CD4-positive, alpha-beta memory T cell (primary cell): Measurements from ENCODE around the gene TOP1. TPM values are rescaled to one million over a fixed set of nuclear protein-coding genes. Genes with fewer than 3 reads are reported as not detected.

Experiments used
- CTCF ChIA-PET: fragments of 350-600 bp; sonication (Branson Sonifier 250); formaldehyde crosslinking; loops from one replicate; lab custom pipeline; 2021; ENCODE audit warnings: inconsistent platforms; ENCODE audit not compliant: partially characterized antibody; lab: Charles Lee
- POLR2A ChIA-PET: fragments of 350-600 bp; sonication (Branson Sonifier 250); formaldehyde crosslinking; loops from one replicate; lab custom pipeline; 2021; ENCODE audit not compliant: partially characterized antibody; lab: Charles Lee
- DNase-seq, 5 donors: peaks; one replicate each; pipeline versions ENCODE4 v3.0.0 to v3.0.0-alpha.2; 2020 to 2022; ENCODE audit warnings: mixed read lengths in 1 of 5
- H3K27ac ChIP-seq: one replicate; pipeline ENCODE4 v1.7.0; 2013; ENCODE audit warnings: low read depth, low read length
- H3K27me3 ChIP-seq: 2 replicates; pipeline ENCODE4 v1.7.0; 2013; ENCODE audit warnings: mild to moderate bottlenecking, low read length, moderate library complexity; ENCODE audit not compliant: insufficient read depth
- H3K36me3 ChIP-seq: 2 replicates; pipeline ENCODE4 v1.7.0; 2013; ENCODE audit warnings: mild to moderate bottlenecking, low read length, moderate library complexity; ENCODE audit not compliant: insufficient read depth
- H3K4me1 ChIP-seq: 2 replicates; pipeline ENCODE4 v1.7.0; 2013; ENCODE audit warnings: mild to moderate bottlenecking, low read length, moderate library complexity; ENCODE audit not compliant: insufficient read depth
- H3K4me3 ChIP-seq, 2 donors: one replicate each; pipeline ENCODE4 v1.7.0; 2013; ENCODE audit warnings: low read length in 2 of 2, mild to moderate bottlenecking in 1 of 2
- H3K9me3 ChIP-seq, 2 donors: one replicate each; pipeline ENCODE4 v1.7.0; 2013; ENCODE audit warnings: low read length in 2 of 2, control low read depth in 1 of 2; ENCODE audit not compliant: control insufficient read depth in 1 of 2
- H3K27ac Mint-ChIP-seq, 7 donors: one replicate each; pipeline ENCODE4 v1.8.0; 2020 to 2021; ENCODE audit warnings: mixed read lengths in 7 of 7, mild to moderate bottlenecking in 6 of 7, inconsistent platforms in 3 of 7, moderate library complexity in 3 of 7
- H3K27me3 Mint-ChIP-seq, 2 donors: one replicate each; pipeline ENCODE4 v1.8.0; 2020 to 2021; ENCODE audit warnings: mixed read lengths in 2 of 2
- H3K36me3 Mint-ChIP-seq, 2 donors: one replicate each; pipeline ENCODE4 v1.8.0; 2020 to 2021; ENCODE audit warnings: mixed read lengths in 2 of 2, inconsistent platforms in 1 of 2, mild to moderate bottlenecking in 1 of 2
- H3K4me1 Mint-ChIP-seq, 4 donors: one replicate each; pipeline ENCODE4 v1.8.0; 2020 to 2021; ENCODE audit warnings: mixed read lengths in 4 of 4, mild to moderate bottlenecking in 1 of 4
- H3K4me3 Mint-ChIP-seq, 8 donors: one replicate each; pipeline ENCODE4 v1.8.0; 2020 to 2021; ENCODE audit warnings: mixed read lengths in 8 of 8, mild to moderate bottlenecking in 7 of 8, moderate library complexity in 6 of 8, inconsistent platforms in 3 of 8
- H3K9me3 Mint-ChIP-seq, 8 donors: one replicate each; pipeline ENCODE4 v1.8.0; 2020 to 2021; ENCODE audit warnings: mixed read lengths in 8 of 8, mild to moderate bottlenecking in 5 of 8, inconsistent platforms in 3 of 8, moderate library complexity in 1 of 8
- intact Hi-C: fragments of 100-400 bp; cut with micrococcal nuclease; formaldehyde crosslinking; loops from one replicate; pipeline ENCODE4 v1.15.1; 2023
- polyA plus RNA-seq, 2 donors: library from polyadenylated mRNA; unstranded; fragments of 300-500 nt; fragmentation: Illumina TruSeq; gene quantifications; one replicate each; pipeline ENCODE4 v1.2.3, GENCODE V29; 2021
- total RNA-seq, 2 experiments: library from RNA; stranded (reverse); gene quantifications; one replicate each; pipeline ENCODE4 v1.2.3, GENCODE V29; 2021

Gene TOP1
- total and polyA plus RNA-seq, 4 experiments from 2014 or later, result 3.8 to 47.5 (median 30.0) TPM

DNA sequence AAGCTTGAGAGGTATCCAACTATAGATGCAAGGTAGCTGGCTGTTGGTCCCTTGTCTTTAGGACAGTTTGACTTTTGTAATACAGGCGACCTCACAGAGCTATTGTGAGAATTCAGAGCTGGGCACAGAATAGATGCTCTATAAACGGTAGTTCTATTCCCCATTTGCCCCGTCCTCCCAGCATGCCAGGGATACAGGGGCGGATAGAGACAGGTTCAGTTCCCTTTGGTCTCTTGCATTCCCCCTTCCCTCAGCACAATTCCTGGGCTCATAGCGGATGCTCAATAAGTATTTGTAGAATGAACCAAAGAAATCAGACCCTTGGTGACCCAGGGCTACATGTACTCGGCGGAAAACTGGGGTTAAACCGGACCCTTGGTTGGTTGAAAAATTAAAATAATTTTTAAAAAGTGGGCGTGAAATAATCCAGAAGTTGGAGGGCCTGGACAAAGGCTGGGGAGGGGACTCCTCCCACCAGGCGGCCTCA lies 707 bp upstream of the TOP1 start:
- Histone ChIP-seq H3K4me3 (peak overlapping the region in 1 of 2 donors; percentile 83), H3K27me3 (no peaks in the 10 kb centered on the region), H3K4me1 (peaks cover 42% of the 10 kb centered on the region), H3K36me3 (peaks cover 6% of the 10 kb centered on the region), H3K9me3 (no peaks in the 10 kb centered on the region), H3K27ac (peak overlapping the region; percentile 97)
- peaks cover 0 to 2% of the 10 kb centered on the region in 2 donors for H3K27me3 Mint-ChIP-seq
- H3K36me3 Mint-ChIP-seq, result peaks cover 8 to 15% of the 10 kb centered on the region in 2 donors
- ChIA-PET POLR2A (interaction anchor here (0.8 to 1.4 kb wide), 3 partner anchors 24 to 129 kb away, joined by 3 to 5 read pairs (median 5); no protein-coding TSS in a partner anchor), CTCF (interaction anchor here (1.0 to 1.5 kb wide), 2 partner anchors 37 to 68 kb away, joined by 4 to 5 read pairs; no protein-coding TSS in a partner anchor)
- H3K4me1 Mint-ChIP-seq, result peaks cover 33 to 50% (median 39%) of the 10 kb centered on the region in 4 donors
- H3K4me3 Mint-ChIP-seq, result peak overlapping the region; percentile 87 to 95 (median 93)
- H3K9me3 Mint-ChIP-seq, result no peaks in the 10 kb centered on the region
- DNase-seq, result no peak
- peak overlapping the region; percentile 96 to 97 (median 97) for H3K27ac Mint-ChIP-seq
- intact Hi-C loops, result loop anchor here (1.0 to 5.0 kb wide), 8 partner anchors 20 to 289 kb away; partner anchors contain the start of gene ZHX3

DNA sequence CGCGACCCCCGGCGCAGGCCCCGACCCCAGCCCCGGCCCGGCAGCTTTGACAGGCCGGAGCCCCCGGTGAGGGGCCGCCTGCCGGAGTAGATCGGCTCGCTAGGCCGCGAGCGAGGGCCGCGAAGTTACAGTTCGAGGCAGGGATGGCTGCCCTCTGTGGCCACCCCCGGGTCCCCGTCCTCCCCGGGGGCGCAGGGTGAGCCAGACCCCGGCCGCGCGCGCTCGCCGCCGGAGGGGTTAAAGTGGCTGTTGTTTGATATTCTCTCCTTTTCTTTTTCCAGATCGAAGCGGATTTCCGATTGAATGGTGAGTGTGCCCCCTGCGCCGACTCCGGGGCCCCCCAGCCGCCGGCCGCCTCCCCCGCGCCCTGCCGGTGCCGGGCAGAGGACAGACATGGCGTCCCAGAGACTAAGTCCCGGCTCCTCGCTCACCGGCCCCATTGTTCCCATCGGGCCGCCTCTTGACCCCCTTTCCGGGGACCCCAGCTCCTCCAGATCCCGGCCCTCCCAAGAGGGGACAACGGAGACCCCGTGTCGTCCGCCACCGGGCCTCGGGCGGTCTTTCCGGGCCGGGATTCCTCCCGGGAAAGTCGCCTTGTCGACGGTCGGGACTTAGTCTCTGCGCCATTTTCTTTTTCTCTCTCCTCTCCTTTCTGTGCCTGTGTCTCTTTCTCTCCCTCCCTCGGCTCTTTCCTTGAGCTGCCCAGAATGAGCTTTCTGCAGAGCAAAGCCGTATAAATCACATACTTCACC lies 704 bp downstream of the TOP1 start:
- POLR2A ChIA-PET, result interaction anchor here (0.8 to 4.9 kb wide), 6 partner anchors 11 to 38 kb away, joined by 3 to 34 read pairs (median 4); no protein-coding TSS in a partner anchor
- H3K9me3 Mint-ChIP-seq, result no peaks in the 10 kb centered on the region
- peak overlapping the region; percentile 92 to 99 (median 96) for H3K27ac Mint-ChIP-seq
- H3K4me1 Mint-ChIP-seq, result peaks cover 45 to 64% (median 51%) of the 10 kb centered on the region in 4 donors
- peak overlapping the region; percentile 83 to 98 (median 91) for H3K4me3 Mint-ChIP-seq
- CTCF ChIA-PET, result interaction anchor here (1.3 to 1.7 kb wide), 2 partner anchors 18 to 66 kb away, joined by 3 to 5 read pairs; no protein-coding TSS in a partner anchor
- Histone ChIP-seq H3K36me3 (peaks cover 6% of the 10 kb centered on the region), H3K9me3 (no peaks in the 10 kb centered on the region), H3K4me3 (peak overlapping the region; percentile 25 to 83), H3K27me3 (no peaks in the 10 kb centered on the region), H3K27ac (peak overlapping the region; percentile 97), H3K4me1 (peaks cover 56% of the 10 kb centered on the region)
- H3K27me3 Mint-ChIP-seq, result no peaks in the 10 kb centered on the region
- H3K36me3 Mint-ChIP-seq, result peaks cover 8 to 21% of the 10 kb centered on the region in 2 donors
- peak in 4 of 5 donors; percentile 43 to 52 (median 44) for DNase-seq
- intact Hi-C loops, result loop anchor here (2.0 to 5.0 kb wide), 4 partner anchors 37 to 128 kb away; no protein-coding TSS in a partner anchor

- Histone ChIP-seq H3K4me1 (peaks cover 63% of the 10 kb centered on the region), H3K27ac (peak overlapping the region; percentile 97), H3K36me3 (peaks cover 6% of the 10 kb centered on the region), H3K4me3 (peak overlapping the region; percentile 25 to 83), H3K27me3 (no peaks in the 10 kb centered on the region), H3K9me3 (no peaks in the 10 kb centered on the region)
- Mint-ChIP-seq H3K36me3 (peaks cover 8 to 21% of the 10 kb centered on the region in 2 donors), H3K4me3 (peak overlapping the region; percentile 83 to 98 (median 91)), H3K9me3 (no peaks in the 10 kb centered on the region), H3K27ac (peak overlapping the region; percentile 92 to 99 (median 96)), H3K4me1 (peaks cover 49 to 72% (median 58%) of the 10 kb centered on the region in 4 donors), H3K27me3 (no peaks in the 10 kb centered on the region)
- POLR2A ChIA-PET, result interaction anchor here (0.7 to 4.9 kb wide), 7 partner anchors 10 to 216 kb away, joined by 3 to 34 read pairs (median 5); no protein-coding TSS in a partner anchor
- CTCF ChIA-PET, result interaction anchor here (0.6 to 1.7 kb wide), 3 partner anchors 18 to 127 kb away, joined by 3 to 5 read pairs (median 3); no protein-coding TSS in a partner anchor
- DNase-seq, result no peak
- intact Hi-C loops, result no loop called here
These were observed 1.4 kb downstream of the TOP1 start for GRCh38 chr20:41030061-41030460.

GRCh38 chr20:41030531-41031242 lies 2.1 kb downstream of the TOP1 start:
- Mint-ChIP-seq H3K27me3 (no peaks in the 10 kb centered on the region), H3K4me1 (peaks cover 51 to 78% (median 64%) of the 10 kb centered on the region in 4 donors), H3K9me3 (no peaks in the 10 kb centered on the region), H3K36me3 (peaks cover 13 to 22% of the 10 kb centered on the region in 2 donors), H3K4me3 (peak overlapping the region; percentile 83 to 98 (median 91)), H3K27ac (peak overlapping the region in 6 of 7 donors; percentile 48 to 99 (median 96))
- Histone ChIP-seq H3K9me3 (no peaks in the 10 kb centered on the region), H3K27ac (no peak overlapping the region), H3K36me3 (peaks cover 6% of the 10 kb centered on the region), H3K4me3 (peak overlapping the region; percentile 25 to 83), H3K4me1 (peaks cover 69% of the 10 kb centered on the region), H3K27me3 (no peaks in the 10 kb centered on the region)
- POLR2A ChIA-PET, result interaction anchor here (0.7 to 4.9 kb wide), 3 partner anchors 17 to 215 kb away, joined by 3 to 34 read pairs (median 5); no protein-coding TSS in a partner anchor
- no peak for DNase-seq
- intact Hi-C loops, result no loop called here
- CTCF ChIA-PET, result interaction anchor here (0.6 to 2.8 kb wide), 8 partner anchors 10 to 127 kb away, joined by 3 to 15 read pairs (median 4); no protein-coding TSS in a partner anchor

DNA sequence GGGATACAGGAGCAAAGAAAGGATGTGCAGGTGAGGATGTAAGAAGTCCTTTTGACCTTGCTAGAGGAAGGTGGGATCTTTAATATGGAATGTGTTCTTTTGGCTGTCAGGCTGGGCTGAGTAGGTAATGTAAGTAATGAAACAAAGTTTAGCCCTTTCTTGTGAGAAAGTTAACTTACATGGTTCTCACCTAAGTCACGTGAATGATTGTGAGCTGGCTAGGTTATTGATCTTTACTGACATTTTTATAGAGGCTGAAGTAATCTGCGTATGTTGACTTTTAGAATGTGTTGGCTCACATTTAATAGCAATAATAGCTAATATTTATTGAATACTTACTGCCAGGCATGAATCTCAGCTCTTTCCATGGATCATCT lies 2.6 kb downstream of the TOP1 start:
- Histone ChIP-seq H3K36me3 (peaks cover 6% of the 10 kb centered on the region), H3K9me3 (no peaks in the 10 kb centered on the region), H3K27me3 (no peaks in the 10 kb centered on the region), H3K27ac (no peak overlapping the region), H3K4me3 (peak overlapping the region in 1 of 2 donors; percentile 83), H3K4me1 (peaks cover 75% of the 10 kb centered on the region)
- ChIA-PET CTCF (interaction anchor here (1.0 to 2.8 kb wide), 7 partner anchors 9 to 68 kb away, joined by 3 to 15 read pairs (median 4); no protein-coding TSS in a partner anchor), POLR2A (interaction anchor here (4.9 kb wide), 1 partner anchor 16 kb away, joined by 34 read pairs; no protein-coding TSS in a partner anchor)
- Mint-ChIP-seq H3K9me3 (no peaks in the 10 kb centered on the region), H3K36me3 (peaks cover 13 to 27% of the 10 kb centered on the region in 2 donors), H3K4me3 (peak overlapping the region; percentile 83 to 98 (median 91)), H3K27ac (peak overlapping the region in 3 of 7 donors; percentile 3 to 97 (median 48)), H3K27me3 (no peaks in the 10 kb centered on the region), H3K4me1 (peaks cover 56 to 84% (median 69%) of the 10 kb centered on the region in 4 donors)
- intact Hi-C loops, result no loop called here
- no peak for DNase-seq

- no peaks in the 10 kb centered on the region for H3K27me3 ChIP-seq
- intact Hi-C loops, result no loop called here
- H3K9me3 ChIP-seq, result no peaks in the 10 kb centered on the region
- H3K4me1 Mint-ChIP-seq, result peaks cover 58 to 91% (median 73%) of the 10 kb centered on the region in 4 donors
- CTCF ChIA-PET, result interaction anchor here (1.0 to 2.8 kb wide), 7 partner anchors 8 to 69 kb away, joined by 3 to 15 read pairs (median 4); no protein-coding TSS in a partner anchor
- peak overlapping the region in 1 of 7 donors; percentile 33 for H3K27ac Mint-ChIP-seq
- H3K36me3 ChIP-seq, result peaks cover 6% of the 10 kb centered on the region
- no peak for DNase-seq
- no peaks in the 10 kb centered on the region for H3K9me3 Mint-ChIP-seq
- POLR2A ChIA-PET, result interaction anchor here (4.9 kb wide), 1 partner anchor 15 kb away, joined by 34 read pairs; no protein-coding TSS in a partner anchor
- no peaks in the 10 kb centered on the region for H3K27me3 Mint-ChIP-seq
- no peak overlapping the region for H3K4me3 ChIP-seq
- peaks cover 16 to 30% of the 10 kb centered on the region in 2 donors for H3K36me3 Mint-ChIP-seq
- no peak overlapping the region for H3K27ac ChIP-seq
- peaks cover 85% of the 10 kb centered on the region for H3K4me1 ChIP-seq
- peak overlapping the region; percentile 17 to 97 (median 58) for H3K4me3 Mint-ChIP-seq
These were observed 3.6 kb downstream of the TOP1 start for GRCh38 chr20:41032271-41032670.
